ENCODE data around the gene C2orf74. TPM values are rescaled to one million over a fixed set of nuclear protein-coding genes. Genes with fewer than 3 reads are reported as not detected.

C2orf74 gene
- total and polyA plus RNA-seq, 12 donors, result 6.3 to 74.8 (median 31.3) TPM

GRCh38 chr2:61196671-61197070 is 34.7 kb downstream of the C2orf74 start:
- H3K4me1 ChIP-seq (replicated peaks in 1 of 2), result no peaks in the 10 kb centered on the region
- no peak overlapping the region for H3K27ac ChIP-seq
- H3K9me3 ChIP-seq (replicated peaks in 1 of 3), result no peaks in the 10 kb centered on the region
- no peaks in the 10 kb centered on the region for H3K27me3 ChIP-seq
- intact Hi-C loops (cut with DNase I), result no loop called here
- peaks cover 0 to 14% of the 10 kb centered on the region in 2 donors for H3K36me3 ChIP-seq (replicated peaks in 1 of 2)
- peak in 1 of 7 donors; percentile 18 for DNase-seq
- TF ChIP-seq POLR2A (IDR thresholded peaks at IDR 0.05) (no peak), CTCF (IDR thresholded peaks at IDR 0.05) (no peak)
- no peak overlapping the region for H3K4me3 ChIP-seq
- WGBS, 4 donors, result 93 to 95% (median 93%) methylated on average over 7 of the region's 7 CpGs

GRCh38 chr2:61205132-61205531 is 43.1 kb downstream of the C2orf74 start:
- intact Hi-C loops (cut with DNase I), result no loop called here
- Histone ChIP-seq H3K4me3 (no peak overlapping the region), H3K36me3 (replicated peaks in 1 of 2) (peaks cover 0 to 75% of the 10 kb centered on the region in 2 donors), H3K9me3 (replicated peaks in 1 of 3) (no peaks in the 10 kb centered on the region), H3K27me3 (no peaks in the 10 kb centered on the region), H3K27ac (no peak overlapping the region), H3K4me1 (replicated peaks in 1 of 2) (no peaks in the 10 kb centered on the region)
- 86 to 92% (median 92%) methylated on average over 7 of the region's 7 CpGs for WGBS, 4 donors
- TF ChIP-seq POLR2A (IDR thresholded peaks at IDR 0.05) (no peak), CTCF (IDR thresholded peaks at IDR 0.05) (no peak)
- DNase-seq, result no peak

- no peak for TF ChIP-seq POLR2A (IDR thresholded peaks at IDR 0.05)
- no peak for TF ChIP-seq CTCF (IDR thresholded peaks at IDR 0.05)
- H3K4me3 ChIP-seq, result no peak overlapping the region
- H3K36me3 ChIP-seq (replicated peaks in 1 of 2), result peaks cover 0 to 54% of the 10 kb centered on the region in 2 donors
- H3K27me3 ChIP-seq, result no peaks in the 10 kb centered on the region
- WGBS, 4 donors, result 86 to 94% (median 90%) methylated on average over 5 of the region's 5 CpGs
- intact Hi-C loops (cut with DNase I), result no loop called here
- H3K4me1 ChIP-seq (replicated peaks in 1 of 2), result peaks cover 0 to 7% of the 10 kb centered on the region in 2 donors
- peak overlapping the region in 2 of 5 donors; percentile 35 to 39 for H3K27ac ChIP-seq
- no peak for DNase-seq
- H3K9me3 ChIP-seq (replicated peaks in 1 of 3), result no peaks in the 10 kb centered on the region
Measured at GRCh38 chr2:61210332-61210981, 48.5 kb downstream of the C2orf74 start.

DNA sequence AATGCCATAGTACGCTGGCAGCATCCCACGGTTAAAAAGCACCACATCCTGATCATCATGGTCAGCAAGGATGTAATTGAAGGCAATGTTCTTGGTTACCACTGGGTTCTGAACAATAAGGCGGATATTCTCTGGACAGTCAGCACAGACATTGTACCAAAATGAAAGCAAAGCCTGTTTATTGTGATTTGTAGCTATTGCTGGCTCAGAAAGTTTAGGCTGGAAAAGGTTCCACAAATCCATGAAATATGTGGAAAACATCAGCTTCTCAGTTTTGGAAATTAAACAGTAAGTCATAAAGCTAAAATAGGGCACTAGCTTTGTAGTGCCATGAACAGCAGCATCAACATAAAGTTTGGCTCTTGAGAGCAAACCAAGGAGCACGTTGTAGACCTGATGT is 52.2 kb downstream of the C2orf74 start:
- DNase-seq, result no peak
- WGBS, 4 donors, result 81 to 88% (median 86%) methylated on average over 4 of the region's 4 CpGs
- H3K27ac ChIP-seq, result no peak overlapping the region

More for the DNA sequence above, 52.2 kb downstream of the C2orf74 start:
- Histone ChIP-seq H3K4me3 (no peak overlapping the region), H3K36me3 (replicated peaks in 1 of 2) (peaks cover 0 to 20% of the 10 kb centered on the region in 2 donors), H3K9me3 (replicated peaks in 1 of 3) (no peaks in the 10 kb centered on the region), H3K27me3 (no peaks in the 10 kb centered on the region), H3K4me1 (replicated peaks in 1 of 2) (peaks cover 0 to 7% of the 10 kb centered on the region in 2 donors)
- intact Hi-C loops (cut with DNase I), result no loop called here
- no peak for TF ChIP-seq POLR2A (IDR thresholded peaks at IDR 0.05)
- no peak for TF ChIP-seq CTCF (IDR thresholded peaks at IDR 0.05)

Other genes with a start within 250 kb of the C2orf74 start
- gene PEX13, start 144.5 kb upstream of the C2orf74 start, total RNA-seq, result 10 to 100 TPM; 20.0 to 44.9 (median 28.3) TPM
- gene PEX13, start 144.5 kb upstream of the C2orf74 start, polyA plus RNA-seq, result 10 to 100 TPM in 1 of 3 donors, 1 to 10 TPM in 2; 8.3 to 20.9 (median 8.6) TPM
- 10 to 100 TPM in 2 of 9 donors, 1 to 10 TPM in 7; 2.2 to 10.6 (median 7.0) TPM for gene PUS10, start 143.9 kb upstream of the C2orf74 start, total RNA-seq
- 1 to 10 TPM; 2.8 to 7.1 (median 3.2) TPM for gene PUS10, start 143.9 kb upstream of the C2orf74 start, polyA plus RNA-seq
- 1 to 10 TPM; 1.2 to 7.4 (median 3.3) TPM for gene SANBR, start 96.3 kb upstream of the C2orf74 start, total RNA-seq
- 1 to 10 TPM; 2.6 to 4.6 (median 3.4) TPM for gene SANBR, start 96.3 kb upstream of the C2orf74 start, polyA plus RNA-seq